T-cell (primary cell): ENCODE results near the gene GINS2. TPM values are rescaled to one million over a fixed set of nuclear protein-coding genes. Genes with fewer than 3 reads are reported as not detected.

Experiments used
- ATAC-seq, 4 experiments: fragments of 200-7000 bp in 3 of 4; fragments of 150-1000 bp in 1 of 4; cut with Tn5 transposase; replicated peaks in 1 of 4; 1 replicate in 3 of 4; 2 replicates in 1 of 4; pipeline ENCODE4 v1.10.0; 2021; ENCODE audit warnings: moderate library complexity in 3 of 4, mild to moderate bottlenecking in 2 of 4, moderate number of reproducible peaks in 1 of 4
- CTCF ChIA-PET, 2 donors: fragments of 300-600 bp; sonication (Branson Sonifier 250); formaldehyde crosslinking; loops; one replicate each; lab custom pipeline; 2022; ENCODE audit warnings: antibody characterized with exemption in 2 of 2; lab: Charles Lee
- POLR2A ChIA-PET, 2 donors: fragments of 300-600 bp; sonication (Branson Sonifier 250); formaldehyde crosslinking; loops; one replicate each; lab custom pipeline; 2022; ENCODE audit warnings: antibody characterized with exemption in 2 of 2; lab: Charles Lee
- DNase-seq, 35 experiments: peaks; one replicate each; pipeline versions ENCODE4 v3.0.0 to v3.0.0-alpha.2; 2013 to 2023
- H3K27ac ChIP-seq: one replicate; pipeline ENCODE4 v1.5.1; 2013; ENCODE audit warnings: low read length
- H3K27me3 ChIP-seq, 2 experiments: replicated peaks in 1 of 2; 1 replicate in 1 of 2; 2 replicates in 1 of 2; pipeline versions ENCODE4 v1.6.1 to v1.7.0; 2013; ENCODE audit warnings: low read length in 1 of 2, mixed read lengths in 1 of 2; ENCODE audit not compliant: control insufficient read depth in 2 of 2, insufficient read depth in 2 of 2; ENCODE audit errors: extremely low read depth in 1 of 2
- H3K36me3 ChIP-seq, 2 donors: 1 replicate in 1 of 2; 2 replicates in 1 of 2; pipeline versions ENCODE4 v1.6.1 to v1.7.0; 2013; ENCODE audit warnings: low read length in 1 of 2; ENCODE audit not compliant: control insufficient read depth in 2 of 2, insufficient read depth in 1 of 2; ENCODE audit errors: extremely low read depth in 1 of 2
- H3K4me1 ChIP-seq, 2 experiments: 1 replicate in 1 of 2; 2 replicates in 1 of 2; pipeline versions ENCODE4 v1.6.1 to v1.7.0; 2013; ENCODE audit warnings: low read length in 2 of 2, mixed read lengths in 1 of 2; ENCODE audit not compliant: insufficient read depth in 2 of 2, control insufficient read depth in 1 of 2; ENCODE audit errors: extremely low read depth in 1 of 2
- H3K4me3 ChIP-seq, 2 donors: 1 replicate in 1 of 2; 2 replicates in 1 of 2; pipeline versions ENCODE4 v1.5.1 to v1.7.0; 2013; ENCODE audit warnings: mild to moderate bottlenecking in 2 of 2, low read length in 1 of 2, moderate library complexity in 1 of 2; ENCODE audit not compliant: control insufficient read depth in 1 of 2; ENCODE audit errors: extremely low read depth in 1 of 2
- H3K9me3 ChIP-seq: 2 replicates; pipeline ENCODE4 v1.7.0; 2013
- H3K27ac Mint-ChIP-seq, 2 donors: one replicate each; pipeline ENCODE4 v1.8.0; 2020 to 2021; ENCODE audit warnings: mild to moderate bottlenecking in 2 of 2, mixed read lengths in 2 of 2
- H3K27me3 Mint-ChIP-seq, 2 donors: one replicate each; pipeline ENCODE4 v1.8.0; 2021 to 2022; ENCODE audit warnings: mixed read lengths in 2 of 2
- H3K36me3 Mint-ChIP-seq: one replicate; pipeline ENCODE4 v1.8.0; 2021; ENCODE audit warnings: mixed read lengths
- H3K4me1 Mint-ChIP-seq, 3 donors: one replicate each; pipeline ENCODE4 v1.8.0; 2020 to 2022; ENCODE audit warnings: mixed read lengths in 3 of 3, mild to moderate bottlenecking in 1 of 3
- H3K4me3 Mint-ChIP-seq, 3 donors: one replicate each; pipeline ENCODE4 v1.8.0; 2020 to 2022; ENCODE audit warnings: mild to moderate bottlenecking in 3 of 3, mixed read lengths in 3 of 3, moderate library complexity in 3 of 3
- H3K9me3 Mint-ChIP-seq, 3 donors: one replicate each; pipeline ENCODE4 v1.8.0; 2020 to 2022; ENCODE audit warnings: mixed read lengths in 3 of 3
- WGBS: methylation state at CpG from one replicate; pipeline ENCODE4 v1.1.5; 2013; ENCODE audit warnings: missing lambda C conversion rate; ENCODE audit not compliant: insufficient coverage; 5-methylcytosine and 5-hydroxymethylcytosine counted together
- total RNA-seq, 35 experiments: library from RNA in 6 of 35; stranded (reverse) in 6 of 35; fragments of 120-200 nt in 1 of 35; gene quantifications; one replicate each; pipeline versions ENCODE4 v1.2.1 to v1.2.4 and lab custom pipeline; 2013 to 2026

GINS2 gene
- total RNA-seq, 5 donors from 2014 or later (not counting 1 experiment from before 2014, with no cell fraction given): 1.1 to 3.7 (median 1.6) TPM

DNA sequence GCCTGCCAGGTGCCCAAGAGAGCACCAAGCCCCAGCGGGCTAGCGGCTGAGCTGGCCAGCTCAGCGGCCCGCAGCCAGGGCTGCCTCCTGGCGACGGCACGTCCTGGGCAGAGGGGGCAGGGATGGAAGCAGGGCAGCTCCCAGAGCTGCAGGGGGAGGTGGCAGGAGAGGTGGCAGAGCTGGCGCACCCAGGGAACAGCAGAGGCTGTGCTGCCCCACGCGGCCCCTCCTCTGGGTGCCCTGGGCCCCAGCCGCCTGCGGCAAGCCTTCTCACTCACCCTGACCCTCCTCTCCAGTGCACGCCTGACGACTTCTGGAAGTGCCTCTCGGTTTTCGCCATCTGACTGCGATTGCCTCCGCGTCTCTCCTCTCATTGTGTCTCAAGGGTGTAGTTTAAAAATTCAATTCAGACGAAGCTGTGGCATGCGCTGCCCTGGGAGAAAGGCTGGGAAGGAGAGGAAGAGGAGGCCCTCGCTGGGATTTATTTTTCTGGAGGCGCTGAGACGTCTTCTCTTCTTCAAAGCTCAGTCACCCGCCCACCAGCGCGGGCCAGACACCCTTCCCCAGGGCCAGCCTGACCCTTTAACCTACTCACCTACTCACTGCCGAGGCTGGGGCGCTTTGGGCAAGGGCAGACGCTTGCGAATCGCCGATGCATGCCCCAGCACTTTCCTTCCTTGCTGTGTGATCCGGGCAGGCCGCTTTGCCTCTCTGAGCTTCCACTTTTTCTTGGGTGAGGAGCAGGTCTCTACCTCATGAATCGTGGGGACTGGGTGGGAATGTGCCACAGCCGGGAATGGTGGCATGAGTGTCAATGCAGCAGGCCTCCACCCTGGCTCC, 50.7 kb downstream of the GINS2 start:
- ATAC-seq: no peak
- no peak for DNase-seq
- Histone ChIP-seq H3K4me1 (peaks cover 0 to 26% of the 10 kb centered on the region in 2 experiments), H3K27me3 (no peaks in the 10 kb centered on the region), H3K9me3 (no peaks in the 10 kb centered on the region), H3K36me3 (peaks cover 6 to 8% of the 10 kb centered on the region in 2 donors), H3K27ac (no peak overlapping the region), H3K4me3 (no peak overlapping the region)
- Mint-ChIP-seq H3K4me3 (no peak overlapping the region), H3K9me3 (no peaks in the 10 kb centered on the region), H3K27me3 (no peaks in the 10 kb centered on the region), H3K36me3 (no peaks in the 10 kb centered on the region), H3K4me1 (peaks cover 0 to 3% (median 1%) of the 10 kb centered on the region in 3 donors), H3K27ac (no peak overlapping the region)
- CTCF ChIA-PET: no interaction called here
- 95% methylated on average over 18 of the region's 37 CpGs for whole genome bisulfite sequencing
- POLR2A ChIA-PET: no interaction called here

- Histone ChIP-seq H3K27ac (no peak overlapping the region), H3K4me1 (peaks cover 0 to 21% of the 10 kb centered on the region in 2 experiments), H3K27me3 (no peaks in the 10 kb centered on the region), H3K9me3 (no peaks in the 10 kb centered on the region), H3K4me3 (no peak overlapping the region), H3K36me3 (peaks cover 6 to 8% of the 10 kb centered on the region in 2 donors)
- H3K27ac Mint-ChIP-seq: no peak overlapping the region
- ChIA-PET CTCF (interaction anchor here in 1 of 2 donors (0.6 kb wide), 1 partner anchor 477 kb away, joined by 3 read pairs; no protein-coding TSS in a partner anchor), POLR2A (no interaction called here)
- H3K9me3 Mint-ChIP-seq: no peaks in the 10 kb centered on the region
- H3K4me3 Mint-ChIP-seq: no peak overlapping the region
- no peak for DNase-seq
- no peaks in the 10 kb centered on the region for H3K27me3 Mint-ChIP-seq
- peaks cover 0 to 3% (median 2%) of the 10 kb centered on the region in 3 donors for H3K4me1 Mint-ChIP-seq
- no peaks in the 10 kb centered on the region for H3K36me3 Mint-ChIP-seq
- no peak for ATAC-seq
- WGBS: 94% methylated on average over 15 of the region's 36 CpGs
These were observed 51.5 kb downstream of the GINS2 start for GRCh38 chr16:85637061-85637807.

DNA sequence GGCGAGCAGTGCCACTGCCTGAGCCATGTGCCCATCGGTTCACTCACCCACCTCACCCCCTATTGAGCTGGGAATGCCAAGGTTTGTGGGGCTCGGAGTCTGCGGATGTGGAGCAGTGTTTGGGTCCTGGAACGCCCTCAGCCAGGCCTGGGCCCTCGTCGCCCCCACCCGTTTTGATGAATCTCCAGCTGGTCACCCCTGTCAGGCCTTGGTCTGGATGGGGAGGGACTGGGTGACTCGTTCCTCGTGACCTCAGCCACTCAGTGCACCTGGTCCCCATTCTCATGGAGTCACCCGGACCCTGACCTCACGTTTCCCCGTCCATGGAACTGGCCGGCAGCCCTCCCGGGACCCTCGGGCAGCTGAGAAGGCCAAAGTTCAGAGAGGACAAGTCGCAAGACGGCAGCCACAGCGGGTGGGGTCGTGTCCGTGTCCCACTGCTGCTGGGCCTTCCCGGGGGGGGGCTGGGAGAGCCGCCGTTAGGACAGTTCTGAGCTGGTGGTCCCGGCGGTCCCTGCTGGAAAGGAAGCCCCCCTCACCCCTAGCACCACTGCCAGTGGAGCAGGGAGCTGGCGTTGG, 52.4 kb downstream of the GINS2 start:
- ChIA-PET CTCF (no interaction called here), POLR2A (no interaction called here)
- Mint-ChIP-seq H3K36me3 (no peaks in the 10 kb centered on the region), H3K27me3 (no peaks in the 10 kb centered on the region), H3K4me3 (no peak overlapping the region), H3K9me3 (no peaks in the 10 kb centered on the region), H3K4me1 (peaks cover 0 to 4% (median 2%) of the 10 kb centered on the region in 3 donors), H3K27ac (no peak overlapping the region)
- no peaks in the 10 kb centered on the region for H3K27me3 ChIP-seq
- 93% methylated on average over 17 of the region's 27 CpGs for WGBS
- no peak for DNase-seq
- no peak for ATAC-seq
- H3K27ac ChIP-seq: no peak overlapping the region
- peaks cover 6 to 8% of the 10 kb centered on the region in 2 donors for H3K36me3 ChIP-seq
- peaks cover 0 to 26% of the 10 kb centered on the region in 2 experiments for H3K4me1 ChIP-seq
- H3K4me3 ChIP-seq: no peak overlapping the region
- no peaks in the 10 kb centered on the region for H3K9me3 ChIP-seq

DNA sequence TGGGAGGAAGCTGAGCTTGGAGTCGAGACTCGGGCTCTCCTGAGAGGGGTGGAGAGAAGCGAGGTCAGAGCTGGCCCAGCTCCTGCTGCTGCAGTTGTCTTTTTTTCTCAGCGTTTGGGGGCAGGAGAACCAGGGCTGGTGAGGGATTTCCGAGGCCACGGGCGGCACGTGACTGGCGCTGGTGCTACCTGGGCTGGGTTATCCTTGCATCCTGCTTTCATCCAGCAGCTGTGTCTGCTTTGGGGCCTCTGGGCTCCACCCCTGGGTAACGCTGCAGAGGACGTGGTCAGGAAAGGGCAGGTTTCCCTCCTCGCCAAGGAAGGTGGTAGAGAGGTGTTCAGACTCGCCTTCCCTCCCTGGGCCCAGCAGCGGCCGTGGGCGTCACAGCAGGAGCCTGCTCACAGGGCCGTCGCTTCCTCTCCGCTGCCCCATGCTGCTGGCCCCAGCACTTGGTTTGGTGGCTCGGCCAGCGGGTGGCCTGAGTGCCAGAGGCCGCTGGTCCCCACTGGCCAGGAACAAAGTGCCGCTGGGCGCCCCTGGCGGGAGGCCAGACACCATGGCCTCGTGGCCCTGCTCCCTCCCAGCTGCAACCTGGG, 53.1 kb downstream of the GINS2 start:
- Mint-ChIP-seq H3K27ac (no peak overlapping the region), H3K9me3 (no peaks in the 10 kb centered on the region), H3K36me3 (no peaks in the 10 kb centered on the region), H3K4me1 (peaks cover 0 to 4% (median 2%) of the 10 kb centered on the region in 3 donors), H3K27me3 (no peaks in the 10 kb centered on the region), H3K4me3 (no peak overlapping the region)
- DNase-seq: no peak
- H3K9me3 ChIP-seq: no peaks in the 10 kb centered on the region
- H3K27me3 ChIP-seq: no peaks in the 10 kb centered on the region
- no peak for ATAC-seq
- POLR2A ChIA-PET: no interaction called here
- H3K4me1 ChIP-seq: peaks cover 0 to 32% of the 10 kb centered on the region in 2 experiments
- no peak overlapping the region for H3K4me3 ChIP-seq
- WGBS: 84% methylated on average over 26 of the region's 26 CpGs
- no peak overlapping the region for H3K27ac ChIP-seq
- CTCF ChIA-PET: no interaction called here
- peaks cover 8% of the 10 kb centered on the region in 2 donors for H3K36me3 ChIP-seq

GRCh38 chr16:85634747-85635544, 53.8 kb downstream of the GINS2 start:
- no peak for DNase-seq
- ChIA-PET POLR2A (no interaction called here), CTCF (no interaction called here)
- H3K4me3 Mint-ChIP-seq: no peak overlapping the region
- peaks cover 0 to 4% (median 2%) of the 10 kb centered on the region in 3 donors for H3K4me1 Mint-ChIP-seq
- Histone ChIP-seq H3K9me3 (no peaks in the 10 kb centered on the region), H3K27me3 (no peaks in the 10 kb centered on the region), H3K4me1 (peaks cover 0 to 34% of the 10 kb centered on the region in 2 experiments), H3K36me3 (peaks cover 8% of the 10 kb centered on the region in 2 donors), H3K27ac (no peak overlapping the region), H3K4me3 (no peak overlapping the region)
- peaks cover 2% of the 10 kb centered on the region for H3K36me3 Mint-ChIP-seq
- WGBS: 91% methylated on average over 22 of the region's 24 CpGs
- no peaks in the 10 kb centered on the region for H3K27me3 Mint-ChIP-seq
- H3K27ac Mint-ChIP-seq: no peak overlapping the region
- H3K9me3 Mint-ChIP-seq: peaks cover 0 to 2% (median 0%) of the 10 kb centered on the region in 3 donors
- ATAC-seq: no peak
